Thoracic aorta (tissue), 2 donors: ENCODE measurements around the gene RGS10. TPM values are rescaled to one million over a fixed set of nuclear protein-coding genes. Genes with fewer than 3 reads are reported as not detected.
A peak's percentile ranks its signal among the peaks of the same experiment; 100 is the strongest.

Experiments used
- ATAC-seq: fragments of 150-250 bp; one replicate; pipeline ENCODE4 v1.8.0; 2017; ENCODE audit warnings: low read depth; ENCODE audit not compliant: insufficient number of reproducible peaks, low FRiP score
- DNase-seq: peaks from one replicate; pipeline ENCODE4 v3.0.0-alpha.2; 2020; ENCODE audit warnings: low spot score
- H3K27ac ChIP-seq, 2 donors: fragments of 200-600 bp; sonication (generic); 1 replicate in 1 of 2; 2 replicates in 1 of 2; pipeline ENCODE4 v1.5.1; 2016; ENCODE audit warnings: mild to moderate bottlenecking in 2 of 2, moderate library complexity in 2 of 2
- H3K27me3 ChIP-seq: fragments of 200-600 bp; sonication (generic); replicated peaks from 2 replicates; pipeline ENCODE4 v1.6.0; 2016; ENCODE audit warnings: mild to moderate bottlenecking; ENCODE audit not compliant: insufficient read depth
- H3K36me3 ChIP-seq: fragments of 200-600 bp; sonication (generic); one replicate; pipeline ENCODE4 v1.5.1; 2016
- H3K4me1 ChIP-seq, 2 donors: fragments of 200-600 bp; sonication (generic); 1 replicate in 1 of 2; 2 replicates in 1 of 2; pipeline versions ENCODE4 v1.5.1 to v1.6.0; 2016; ENCODE audit warnings: low read depth in 2 of 2, mild to moderate bottlenecking in 1 of 2; ENCODE audit not compliant: control insufficient read depth in 1 of 2
- H3K4me3 ChIP-seq: fragments of 200-600 bp; sonication (generic); 2 replicates; pipeline ENCODE4 v1.5.1; 2016; ENCODE audit warnings: mild to moderate bottlenecking
- H3K9me3 ChIP-seq: fragments of 200-600 bp; sonication (generic); 2 replicates; pipeline ENCODE4 v1.5.1; 2016
- total RNA-seq, 2 donors: library from RNA; depleted of rRNA; stranded (reverse); fragments of >200 nt; gene quantifications; one replicate each; pipeline versions ENCODE4 v1.1.0 to v1.2.3, GENCODE V29; 2016
- TF ChIP-seq, protein P1 (sequence below): fragments of 200-600 bp; sonication (generic); IDR thresholded peaks from one replicate; pipeline ENCODE4 v1.5.1; 2019; ENCODE audit warnings: antibody characterized with exemption

RGS10 gene
- total RNA-seq, 2 donors from 2014 or later = 33.2 to 37.1 TPM

GRCh38 chr10:119453313-119453712 is 89.2 kb downstream of the RGS10 start:
- Histone ChIP-seq H3K36me3 (peaks cover 59% of the 10 kb centered on the region), H3K9me3 (no peaks in the 10 kb centered on the region)
- no peak for DNase-seq

DNA sequence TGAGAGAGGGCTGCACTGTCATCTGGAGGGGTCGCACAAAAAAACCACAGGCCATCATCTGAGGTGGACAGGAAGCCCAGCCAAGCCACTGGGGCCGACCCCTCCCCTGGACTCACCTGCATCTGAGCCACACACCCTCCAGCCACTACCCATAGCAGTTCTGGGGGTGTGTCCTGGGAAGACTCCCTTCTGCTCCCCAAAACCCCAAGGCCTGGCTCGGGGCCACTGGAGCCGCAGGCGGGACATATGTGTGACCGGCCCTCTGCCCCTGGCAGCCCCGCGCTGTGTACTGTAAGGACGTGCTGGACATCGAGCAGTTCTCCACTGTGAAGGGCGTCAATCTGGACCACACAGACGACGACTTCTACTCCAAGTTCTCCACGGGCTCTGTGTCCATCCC is 90.1 kb downstream of the RGS10 start:
- Histone ChIP-seq H3K9me3 (no peaks in the 10 kb centered on the region), H3K4me1 (peaks cover 17 to 44% of the 10 kb centered on the region in 2 donors), H3K27ac (no peak overlapping the region), H3K27me3 (no peaks in the 10 kb centered on the region), H3K4me3 (no peak overlapping the region), H3K36me3 (peaks cover 62% of the 10 kb centered on the region)
- TF ChIP-seq, protein P1, sequence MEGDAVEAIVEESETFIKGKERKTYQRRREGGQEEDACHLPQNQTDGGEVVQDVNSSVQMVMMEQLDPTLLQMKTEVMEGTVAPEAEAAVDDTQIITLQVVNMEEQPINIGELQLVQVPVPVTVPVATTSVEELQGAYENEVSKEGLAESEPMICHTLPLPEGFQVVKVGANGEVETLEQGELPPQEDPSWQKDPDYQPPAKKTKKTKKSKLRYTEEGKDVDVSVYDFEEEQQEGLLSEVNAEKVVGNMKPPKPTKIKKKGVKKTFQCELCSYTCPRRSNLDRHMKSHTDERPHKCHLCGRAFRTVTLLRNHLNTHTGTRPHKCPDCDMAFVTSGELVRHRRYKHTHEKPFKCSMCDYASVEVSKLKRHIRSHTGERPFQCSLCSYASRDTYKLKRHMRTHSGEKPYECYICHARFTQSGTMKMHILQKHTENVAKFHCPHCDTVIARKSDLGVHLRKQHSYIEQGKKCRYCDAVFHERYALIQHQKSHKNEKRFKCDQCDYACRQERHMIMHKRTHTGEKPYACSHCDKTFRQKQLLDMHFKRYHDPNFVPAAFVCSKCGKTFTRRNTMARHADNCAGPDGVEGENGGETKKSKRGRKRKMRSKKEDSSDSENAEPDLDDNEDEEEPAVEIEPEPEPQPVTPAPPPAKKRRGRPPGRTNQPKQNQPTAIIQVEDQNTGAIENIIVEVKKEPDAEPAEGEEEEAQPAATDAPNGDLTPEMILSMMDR = no peak
- ATAC-seq (no peak), DNase-seq (no peak)

More at GRCh38 chr10:119453313-119453712, 89.2 kb downstream of the RGS10 start:
- TF ChIP-seq, protein P1 = no peak
- no peak for ATAC-seq
- Histone ChIP-seq H3K27ac (no peak overlapping the region), H3K4me1 (peaks cover 17 to 35% of the 10 kb centered on the region in 2 donors), H3K27me3 (no peaks in the 10 kb centered on the region), H3K4me3 (no peak overlapping the region)

DNA sequence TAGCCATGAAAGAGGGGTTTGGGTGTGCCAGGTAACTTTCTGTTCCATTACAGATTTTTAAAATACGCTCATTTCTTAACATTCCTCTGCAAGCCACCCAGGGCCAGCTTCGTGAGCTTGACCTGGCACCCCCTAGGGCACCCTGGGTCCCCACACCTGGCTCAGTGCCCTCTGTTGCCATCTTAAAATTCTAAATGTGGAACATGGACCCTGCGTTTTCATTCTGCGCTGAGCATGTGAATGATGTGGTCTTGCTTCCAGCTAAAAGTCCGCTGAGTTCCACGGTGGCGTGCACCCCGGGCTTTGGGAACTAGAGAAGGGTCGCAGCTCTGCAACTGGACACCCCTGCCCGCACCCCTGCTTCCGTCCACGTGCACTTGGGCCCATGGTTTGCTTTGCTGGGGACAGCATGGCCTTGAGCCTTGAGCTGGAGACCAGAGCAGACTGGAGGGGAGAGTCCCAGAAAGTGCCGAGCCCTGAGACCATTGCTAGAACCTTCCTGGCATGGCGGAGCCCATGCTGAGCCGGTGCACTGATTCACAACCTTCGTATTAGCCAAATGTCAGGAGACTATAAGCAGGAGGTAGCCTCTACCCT is 91.1 kb downstream of the RGS10 start:
- peaks cover 17 to 44% of the 10 kb centered on the region in 2 donors for H3K4me1 ChIP-seq
- no peaks in the 10 kb centered on the region for H3K27me3 ChIP-seq
- no peak overlapping the region for H3K4me3 ChIP-seq
- DNase-seq = no peak
- peak overlapping the region; percentile 42 to 94 for H3K27ac ChIP-seq
- no peaks in the 10 kb centered on the region for H3K9me3 ChIP-seq
- H3K36me3 ChIP-seq = peaks cover 63% of the 10 kb centered on the region
- ATAC-seq = no peak
- TF ChIP-seq, protein P1 = no peak

DNA sequence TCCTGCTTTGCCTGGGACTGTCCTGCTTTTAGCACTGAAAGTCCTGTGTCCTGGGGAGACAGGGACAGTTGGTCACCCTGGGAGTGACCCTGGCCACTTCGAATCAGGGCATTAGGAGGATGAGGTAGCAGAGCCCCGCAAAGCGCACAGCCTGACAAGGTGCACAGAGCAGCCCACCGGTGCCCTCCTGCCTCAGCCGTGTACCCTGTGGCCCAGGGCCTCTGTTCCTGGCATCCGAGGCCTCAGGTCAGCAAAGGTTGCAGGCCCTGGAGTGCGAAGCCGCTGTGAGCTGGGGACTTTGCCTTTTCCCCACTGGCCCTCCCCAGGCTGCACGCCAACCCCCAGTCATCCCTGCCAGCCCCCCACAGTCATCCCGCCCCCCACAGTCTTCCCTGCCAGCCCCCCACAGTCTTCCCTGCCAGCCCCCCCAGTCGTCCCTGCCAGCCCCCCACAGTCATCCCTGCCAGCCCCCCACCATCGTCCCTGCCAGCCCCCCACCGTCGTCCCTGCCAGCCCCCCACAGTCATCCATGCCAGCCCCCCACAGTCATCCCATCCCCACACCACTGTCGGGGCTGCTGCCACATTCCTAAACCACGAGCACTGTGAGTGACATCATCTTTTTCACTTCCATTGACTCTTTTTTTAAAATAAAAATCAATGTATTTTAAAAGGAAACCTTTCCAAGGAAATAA is 91.8 kb downstream of the RGS10 start:
- no peaks in the 10 kb centered on the region for H3K9me3 ChIP-seq
- peaks cover 61% of the 10 kb centered on the region for H3K36me3 ChIP-seq
- ATAC-seq (no peak), DNase-seq (no peak)
- TF ChIP-seq, protein P1 = no peak
- H3K4me1 ChIP-seq = peaks cover 17 to 44% of the 10 kb centered on the region in 2 donors
- peak overlapping the region; percentile 37 for H3K4me3 ChIP-seq
- H3K27me3 ChIP-seq = no peaks in the 10 kb centered on the region
- peak overlapping the region; percentile 94 for H3K27ac ChIP-seq

Other genes starting within 250 kb of the RGS10 start
- gene TIAL1, start 54.2 kb upstream of the RGS10 start, total RNA-seq = 10 to 100 TPM; 72.4 to 79.5 TPM
- gene BAG3, start 108.7 kb upstream of the RGS10 start, total RNA-seq = 10 to 100 TPM; 48.9 to 87.6 TPM
- 10 to 100 TPM; 17.1 to 23.7 TPM for gene INPP5F, start 183.3 kb upstream of the RGS10 start, total RNA-seq